A549 (cell line): ENCODE results near the gene PTPN6. TPM values are rescaled to one million over a fixed set of nuclear protein-coding genes. Genes with fewer than 3 reads are reported as not detected.

Experiments
- ATAC-seq, 2 experiments: fragments of 200-7000 bp in 1 of 2; fragments of >200 bp in 1 of 2; cut with Nextera tagmentation in 1 of 2; cut with Tn5 transposase in 1 of 2; 3 replicates each; pipeline versions ENCODE4 v1.8.0 to v1.9.1; 2018 to 2020; ENCODE audit warnings: mild to moderate bottlenecking in 1 of 2, moderate library complexity in 1 of 2
- CTCF ChIA-PET: fragments of 300-600 bp; sonication (Branson Sonifier 250); formaldehyde crosslinking; extraction: SDS; loops from one replicate; lab custom pipeline; 2021; ENCODE audit warnings: antibody characterized with exemption, inconsistent platforms; lab: Yijun Ruan, JAX
- POLR2A ChIA-PET: fragments of 350-600 bp; formaldehyde crosslinking; extraction: SDS; loops from one replicate; lab custom pipeline; 2021; ENCODE audit warnings: antibody characterized with exemption, inconsistent platforms; lab: Yijun Ruan, JAX
- DNase-seq, 2 experiments: peaks; one replicate each; pipeline versions ENCODE4 v3.0.0 to v3.0.0-alpha.2; 2011 to 2016; ENCODE audit warnings: low read depth in 1 of 2, low spot score in 1 of 2
- FAIRE-seq: peaks from 2 replicates; lab custom pipeline; 2011; peaks lifted over from hg19 to GRCh38; lab: Jason Lieb, UNC
- H3K27ac ChIP-seq, 2 experiments: fragments of >200 bp; sonication (Bioruptor Twin); formaldehyde crosslinking; 3 replicates each; pipeline ENCODE4 v1.5.1; 2016 to 2017
- H3K4me1 ChIP-seq: fragments of >200 bp; sonication (Bioruptor Twin); formaldehyde crosslinking; 3 replicates; pipeline ENCODE4 v1.6.1; 2016
- H3K4me2 ChIP-seq: fragments of >200 bp; sonication (Bioruptor Twin); formaldehyde crosslinking; 3 replicates; pipeline ENCODE4 v1.6.1; 2016
- H3K4me3 ChIP-seq: fragments of >200 bp; sonication (Bioruptor Twin); formaldehyde crosslinking; 3 replicates; pipeline ENCODE4 v1.5.1; 2016
- H3K9me3 ChIP-seq: fragments of >200 bp; sonication (Bioruptor Twin); formaldehyde crosslinking; 3 replicates; pipeline ENCODE4 v1.6.1; 2016
- ATOH8 ChIP-seq: fragments of 250-450 bp; sonication (Bioruptor Pico); IDR thresholded peaks from 2 replicates; pipeline ENCODE4 v1.5.0; 2020; ENCODE audit warnings: low read depth, mild to moderate bottlenecking, moderate library complexity
- CBX2 ChIP-seq: fragments of 200-600 bp; sonication (generic); IDR thresholded peaks from 2 replicates; pipeline ENCODE4 v1.6.1; 2016; ENCODE audit warnings: low read depth, mild to moderate bottlenecking, borderline replicate concordance
- CEBPB ChIP-seq, 2 experiments: fragments of >200 bp in 1 of 2; sonication (Bioruptor Twin) in 1 of 2; formaldehyde crosslinking in 1 of 2; IDR thresholded peaks; 2 replicates each; pipeline ENCODE4 v1.6.1; 2012 to 2016
- CHD4 ChIP-seq: fragments of 200-600 bp; sonication (generic); IDR thresholded peaks from 2 replicates; pipeline ENCODE4 v1.6.1; 2016; ENCODE audit warnings: antibody characterized with exemption, mild to moderate bottlenecking, borderline replicate concordance
- CTCF ChIP-seq: fragments of >200 bp; sonication (Bioruptor Twin); formaldehyde crosslinking; IDR thresholded peaks from 3 replicates; pipeline ENCODE4 v1.5.1; 2016
- EHMT2 ChIP-seq: fragments of 200-600 bp; sonication (generic); IDR thresholded peaks from 2 replicates; pipeline ENCODE4 v1.6.1; 2016; ENCODE audit warnings: antibody characterized with exemption, low read depth, mild to moderate bottlenecking, moderate library complexity
- EP300 ChIP-seq, 2 experiments: fragments of >200 bp; sonication (Bioruptor Twin); formaldehyde crosslinking; IDR thresholded peaks; 2 replicates in 1 of 2; 3 replicates in 1 of 2; pipeline ENCODE4 v1.6.1; 2016 to 2017
- GATA3 ChIP-seq: IDR thresholded peaks from 2 replicates; pipeline ENCODE4 v1.6.1; 2012; ENCODE audit warnings: borderline replicate concordance
- HDAC2 ChIP-seq: fragments of 200-600 bp; sonication (generic); IDR thresholded peaks from 2 replicates; pipeline ENCODE4 v1.6.1; 2016
- HMGXB4 ChIP-seq: fragments of 250-450 bp; sonication (Bioruptor Pico); IDR thresholded peaks from 2 replicates; pipeline ENCODE4 v1.5.0; 2021; ENCODE audit warnings: mild to moderate bottlenecking, moderate library complexity, borderline replicate concordance
- HOXA7 ChIP-seq: fragments of 250-450 bp; sonication (Bioruptor Pico); IDR thresholded peaks from 2 replicates; pipeline ENCODE4 v1.5.0; 2020; ENCODE audit warnings: mild to moderate bottlenecking, moderate library complexity
- HOXB5 ChIP-seq: fragments of 250-450 bp; sonication (Bioruptor Pico); IDR thresholded peaks from 2 replicates; pipeline ENCODE4 v1.5.0; 2020; ENCODE audit warnings: mild to moderate bottlenecking, moderate library complexity
- KDM5A ChIP-seq: fragments of 200-600 bp; sonication (generic); IDR thresholded peaks from 2 replicates; pipeline ENCODE4 v1.6.1; 2016; ENCODE audit warnings: antibody characterized with exemption, mild to moderate bottlenecking
- MYC ChIP-seq: IDR thresholded peaks from 2 replicates; pipeline ENCODE4 v1.6.1; 2012; ENCODE audit warnings: mild to moderate bottlenecking, inconsistent platforms, low read length, improper control_type of control experiment, borderline replicate concordance
- NPAS2 ChIP-seq: fragments of 250-450 bp; sonication (Bioruptor Pico); IDR thresholded peaks from 2 replicates; pipeline ENCODE4 v1.8.0; 2022; ENCODE audit warnings: mild to moderate bottlenecking, moderate library complexity, borderline replicate concordance
- POLR2AphosphoS2 ChIP-seq: conservative IDR thresholded peaks from 2 replicates; pipeline ENCODE4 v1.6.1; 2012; ENCODE audit warnings: low read length, improper control_type of control experiment, inconsistent platforms
- RARB ChIP-seq: fragments of 250-450 bp; sonication (Bioruptor Pico); IDR thresholded peaks from 2 replicates; pipeline ENCODE4 v1.8.0; 2021; ENCODE audit warnings: mild to moderate bottlenecking, moderate library complexity
- RCOR1 ChIP-seq: fragments of 150-350 bp; IDR thresholded peaks from 2 replicates; pipeline ENCODE4 v1.6.1; 2014; ENCODE audit warnings: antibody characterized with exemption, low read length, low read depth
- SMC3 ChIP-seq: fragments of >200 bp; sonication (Bioruptor Twin); formaldehyde crosslinking; IDR thresholded peaks from 3 replicates; pipeline ENCODE4 v1.6.1; 2018; ENCODE audit warnings: inconsistent platforms
- SREBF2 ChIP-seq: fragments of 450-650 bp; IDR thresholded peaks from 2 replicates; pipeline ENCODE4 v1.6.1; 2014; ENCODE audit warnings: mild to moderate bottlenecking, moderate library complexity
- ZFP36 ChIP-seq: fragments of 450-650 bp; IDR thresholded peaks from 2 replicates; pipeline ENCODE4 v1.6.1; 2014; ENCODE audit warnings: borderline replicate concordance; ENCODE audit not compliant: partially characterized antibody
- WGBS: methylation state at CpG from one replicate; pipeline ENCODE4 v1.1.6; 2017; ENCODE audit errors: missing lambda C conversion rate; 5-methylcytosine and 5-hydroxymethylcytosine counted together
- polyA plus RNA-seq, 4 experiments: library from polyadenylated mRNA; depleted of rRNA in 3 of 4; stranded (reverse); fragments of >200 nt; fragmentation: RNase III in 1 of 4; extraction: RNeasy Plus Mini Kit Qiagen cat#74134 plus additional on column Dnase treatment in 1 of 4; gene quantifications; 2 replicates in 3 of 4; 3 replicates in 1 of 4; pipeline ENCODE4 v1.2.3, GENCODE V29; 2011 to 2017

The PTPN6 gene
- polyA plus RNA-seq, 2 of the 4 experiments (the other 2 are of a cell fraction) = 15.1 to 18.9 TPM

GRCh38 chr12:6979021-6979420 is 27.9 kb downstream of the PTPN6 start (continued):
- TF ChIP-seq HMGXB4 (CRISPR knock-in tag) = no peak
- TF ChIP-seq NPAS2 (CRISPR knock-in tag) = no peak
- TF ChIP-seq HOXB5 (CRISPR knock-in tag) = no peak
- no peak for TF ChIP-seq HOXA7 (CRISPR knock-in tag)
- no peak for TF ChIP-seq SMC3
- TF ChIP-seq CHD4 = no peak
- TF ChIP-seq CBX2 = no peak
- TF ChIP-seq ZFP36 = no peak
- TF ChIP-seq EP300 (IDR thresholded peaks at IDR 0.05) = no peak

- CTCF ChIA-PET = interaction anchor here (0.9 to 2.3 kb wide), 3 partner anchors 9 to 15 kb away, joined by 3 to 6 read pairs (median 3); no protein-coding TSS in a partner anchor
- no peak overlapping the region for H3K27ac ChIP-seq
- FAIRE-seq = no peak
- ATAC-seq = no peak; a peak in 1 of 6 replicates
- H3K4me3 ChIP-seq = no peak overlapping the region
- TF ChIP-seq CHD4 (no peak), HDAC2 (no peak), POLR2AphosphoS2 (peak; percentile 39; the same call in 1 of the 2 replicates), KDM5A (no peak), RARB (no peak)
- H3K4me2 ChIP-seq = no peak overlapping the region
- POLR2A ChIA-PET = interaction anchor here (2.1 kb wide), 1 partner anchor 18 kb away, joined by 5 read pairs; no protein-coding TSS in a partner anchor
- WGBS = 80% methylated on average over 3 of the region's 3 CpGs
- no peaks in the 10 kb centered on the region for H3K9me3 ChIP-seq
- H3K4me1 ChIP-seq = no peaks in the 10 kb centered on the region
- no peak for DNase-seq
These were observed 28.3 kb downstream of the PTPN6 start for GRCh38 chr12:6979453-6979852.

GRCh38 chr12:6980075-6980474 is 28.9 kb downstream of the PTPN6 start:
- no peak for FAIRE-seq
- no peaks in the 10 kb centered on the region for H3K9me3 ChIP-seq
- H3K27ac ChIP-seq = no peak overlapping the region
- DNase-seq = no peak
- ChIA-PET POLR2A (no interaction called here), CTCF (interaction anchor here (0.9 to 2.3 kb wide), 4 partner anchors 12 to 19 kb away, joined by 3 to 6 read pairs (median 4); no protein-coding TSS in a partner anchor)
- no peak for TF ChIP-seq CEBPB (IDR thresholded peaks at IDR 0.05)
- no peak for TF ChIP-seq ATOH8
- no peak for TF ChIP-seq HDAC2
- no peak for TF ChIP-seq CTCF
- no peak for TF ChIP-seq MYC
- no peak for TF ChIP-seq EHMT2
- no peak for TF ChIP-seq GATA3
- TF ChIP-seq SREBF2 = no peak
- no peak for TF ChIP-seq EP300 (IDR thresholded peaks at IDR 0.05)
- no peak for TF ChIP-seq RCOR1
- no peaks in the 10 kb centered on the region for H3K4me1 ChIP-seq
- no peak overlapping the region for H3K4me3 ChIP-seq
- H3K4me2 ChIP-seq = no peak overlapping the region
- no peak for ATAC-seq
- 99% methylated on average over 4 of the region's 4 CpGs for WGBS
